Measurements from ENCODE around the gene LRRK2. TPM values are rescaled to one million over a fixed set of nuclear protein-coding genes. Genes with fewer than 3 reads are reported as not detected.
"Not testable (repeated sequence)": the region's sequence is repeated elsewhere in the genome, so short reads cannot be mapped to it uniquely, and the experiment has no call there.

The LRRK2 gene
- total RNA-seq, 1 donor from 2014 or later: not detected

GRCh38 chr12:40312982-40313576, 88.3 kb downstream of the LRRK2 start:
- intact Hi-C loops (cut with micrococcal nuclease): loop anchor here (1.0 kb wide), 2 partner anchors 160 to 302 kb away; no protein-coding TSS in a partner anchor

DNA sequence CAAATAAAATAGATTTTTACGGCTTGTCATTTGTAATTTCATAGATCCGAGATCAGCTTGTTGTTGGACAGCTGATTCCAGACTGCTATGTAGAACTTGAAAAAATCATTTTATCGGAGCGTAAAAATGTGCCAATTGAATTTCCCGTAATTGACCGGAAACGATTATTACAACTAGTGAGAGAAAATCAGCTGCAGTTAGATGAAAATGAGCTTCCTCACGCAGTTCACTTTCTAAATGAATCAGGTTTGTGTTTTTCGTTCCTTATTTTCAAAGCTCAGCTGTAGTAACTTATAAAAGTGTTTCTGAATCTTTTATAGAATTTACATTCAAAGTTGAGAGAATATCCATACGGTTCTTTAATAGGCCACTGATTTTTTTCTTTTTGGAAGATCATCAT, 89.1 kb downstream of the LRRK2 start:
- intact Hi-C loops (cut with micrococcal nuclease): loop anchor here (1.0 kb wide), 2 partner anchors 161 to 303 kb away; no protein-coding TSS in a partner anchor

- intact Hi-C loops (cut with micrococcal nuclease): no loop called here
These were observed 90.1 kb downstream of the LRRK2 start for GRCh38 chr12:40314927-40315326.

DNA sequence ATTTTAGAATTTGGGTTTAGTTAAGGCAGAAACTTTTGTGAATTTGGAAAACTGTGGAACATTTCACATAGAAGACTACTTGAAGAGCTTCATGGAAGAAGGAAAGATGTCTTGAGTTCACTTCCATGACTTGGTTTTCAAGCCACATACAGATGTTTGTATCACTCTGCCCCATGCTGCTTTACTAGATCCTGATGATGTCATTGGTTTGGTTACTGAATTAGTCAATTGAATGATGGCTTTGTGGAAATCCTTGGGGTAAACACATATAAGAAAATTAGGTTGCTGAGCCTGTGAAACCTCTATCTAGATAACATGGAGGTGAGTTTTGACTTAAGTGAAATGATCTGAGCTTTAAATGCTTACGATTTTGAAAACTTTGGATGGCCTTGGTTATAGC, 90.6 kb downstream of the LRRK2 start:
- intact Hi-C loops (cut with micrococcal nuclease): no loop called here

GRCh38 chr12:40324261-40324660, 99.5 kb downstream of the LRRK2 start:
- intact Hi-C loops (cut with micrococcal nuclease): no loop called here

GRCh38 chr12:40325349-40325960, 100.7 kb downstream of the LRRK2 start:
- intact Hi-C loops (cut with micrococcal nuclease): no loop called here

GRCh38 chr12:40327535-40327934, 102.7 kb downstream of the LRRK2 start:
- intact Hi-C loops (cut with micrococcal nuclease): no loop called here

GRCh38 chr12:40330180-40330579, 105.4 kb downstream of the LRRK2 start:
- intact Hi-C loops (cut with micrococcal nuclease): no loop called here

- intact Hi-C loops (cut with micrococcal nuclease): no loop called here
These were observed 107.1 kb downstream of the LRRK2 start for GRCh38 chr12:40331886-40332285.

- intact Hi-C loops (cut with micrococcal nuclease): no loop called here
These were observed 111.2 kb downstream of the LRRK2 start for GRCh38 chr12:40335991-40336390.

DNA sequence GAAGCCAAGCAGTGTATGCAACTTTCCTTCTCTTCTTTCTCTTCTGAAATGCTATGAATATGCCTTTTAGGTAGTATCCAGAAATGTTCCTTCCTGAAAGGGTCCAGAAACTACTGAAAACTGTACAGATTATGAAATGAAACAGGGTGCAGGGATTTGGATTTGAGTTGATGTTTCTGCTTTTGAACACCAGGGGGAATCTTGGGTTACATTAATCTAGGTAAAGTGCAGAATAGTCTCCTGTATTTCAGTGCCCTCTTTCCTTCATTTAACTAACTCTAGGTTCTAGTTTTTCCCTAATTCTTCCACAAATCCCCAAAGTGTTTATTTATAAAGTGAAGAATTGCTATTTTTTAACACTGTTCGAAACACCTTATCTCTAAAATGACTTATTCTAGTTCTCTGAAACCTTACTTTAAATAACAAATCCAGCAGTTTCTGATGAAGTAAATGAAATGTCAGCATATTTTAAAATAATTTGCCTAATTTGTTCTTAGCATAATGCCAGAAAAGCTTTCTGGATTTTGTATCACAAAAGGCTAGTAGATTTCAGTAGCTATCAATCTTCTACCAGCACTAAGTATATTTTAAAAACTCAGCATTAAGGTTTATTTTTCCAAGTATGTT, 111.9 kb downstream of the LRRK2 start:
- intact Hi-C loops (cut with micrococcal nuclease): no loop called here

DNA sequence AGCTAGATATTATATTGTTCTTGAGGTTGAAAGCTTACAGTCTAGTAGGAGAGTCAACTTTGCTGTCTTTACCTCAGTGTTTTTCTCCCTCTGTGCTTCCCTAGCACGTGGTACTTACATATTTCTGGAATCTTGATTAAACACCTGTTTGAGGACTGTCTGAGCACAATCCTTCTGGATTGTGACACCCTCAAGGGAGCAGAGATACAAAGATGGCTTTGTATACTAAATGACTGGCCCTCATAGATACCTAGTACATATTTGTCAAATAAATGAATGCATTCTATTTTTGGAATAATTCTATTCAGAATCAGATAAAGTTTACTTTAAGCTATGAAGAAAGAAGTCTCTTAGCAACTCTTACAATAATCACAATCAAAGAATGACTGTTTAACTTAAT, 113.3 kb downstream of the LRRK2 start:
- intact Hi-C loops (cut with micrococcal nuclease): no loop called here

GRCh38 chr12:40338621-40339020, 113.8 kb downstream of the LRRK2 start:
- intact Hi-C loops (cut with micrococcal nuclease): no loop called here

DNA sequence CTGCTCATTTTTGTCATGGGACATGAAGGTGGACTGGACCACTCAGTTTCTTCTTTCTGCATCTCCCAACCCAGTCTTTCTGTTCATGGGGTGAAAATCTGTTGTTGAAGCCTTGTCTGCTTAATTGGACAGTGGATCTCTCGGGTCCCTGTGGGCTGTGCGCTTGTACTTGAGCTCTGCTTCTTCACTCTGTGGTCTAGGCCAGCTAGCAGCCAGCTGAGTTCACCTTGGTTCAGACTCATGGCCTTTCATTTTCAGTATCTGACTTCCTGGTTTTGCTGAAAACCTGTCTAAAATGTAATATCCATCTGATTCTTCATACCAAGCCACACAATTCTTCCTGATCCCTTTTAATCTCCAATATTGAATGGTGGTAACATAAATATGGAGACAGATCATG, 117.2 kb downstream of the LRRK2 start:
- intact Hi-C loops (cut with micrococcal nuclease): no loop called here

GRCh38 chr12:40343124-40343523, 118.3 kb downstream of the LRRK2 start:
- intact Hi-C loops (cut with micrococcal nuclease): no loop called here

DNA sequence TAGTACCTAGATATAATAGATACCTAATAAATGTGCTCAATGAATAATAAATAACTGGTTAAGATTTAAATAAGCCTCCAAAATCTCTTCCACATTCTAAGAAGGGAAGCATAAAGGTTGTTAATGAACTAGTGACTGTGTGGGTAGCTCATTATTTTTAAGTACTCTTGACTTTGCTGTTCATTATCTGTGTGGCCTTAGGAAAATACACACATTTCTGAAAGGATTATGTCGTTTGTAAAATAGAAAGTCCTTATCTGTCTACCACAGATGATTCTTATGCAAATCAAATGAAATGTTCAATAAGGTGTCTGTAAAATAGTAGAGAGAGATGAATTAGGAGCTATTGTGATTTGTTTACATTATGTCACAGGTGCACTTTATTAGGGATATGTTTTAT, 119.5 kb downstream of the LRRK2 start:
- intact Hi-C loops (cut with micrococcal nuclease): no loop called here

DNA sequence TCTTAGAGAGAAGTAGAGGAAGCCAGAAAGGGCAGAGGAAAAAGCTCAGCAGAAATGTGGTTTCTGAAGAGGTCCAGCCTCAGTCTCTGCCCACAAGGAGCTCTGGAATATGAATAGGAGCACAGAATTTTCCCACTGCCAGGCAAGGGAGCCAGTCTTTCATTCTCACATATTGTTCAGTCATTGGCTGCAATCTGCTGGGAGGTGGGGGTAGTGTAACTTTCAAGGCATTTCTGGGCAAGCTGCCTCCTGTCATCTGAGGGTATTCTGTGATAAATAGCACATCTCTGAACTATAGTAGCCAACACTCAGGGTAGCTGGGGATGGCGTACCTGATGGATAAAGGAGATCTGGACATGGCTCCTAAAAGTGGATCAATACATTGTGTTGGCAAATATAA, 127.2 kb downstream of the LRRK2 start:
- intact Hi-C loops (cut with micrococcal nuclease): no loop called here

GRCh38 chr12:40375076-40375475, 150.3 kb downstream of the LRRK2 start:
- intact Hi-C loops (cut with micrococcal nuclease): loop anchor here (1.0 kb wide), 1 partner anchor 222 kb away; no protein-coding TSS in a partner anchor

DNA sequence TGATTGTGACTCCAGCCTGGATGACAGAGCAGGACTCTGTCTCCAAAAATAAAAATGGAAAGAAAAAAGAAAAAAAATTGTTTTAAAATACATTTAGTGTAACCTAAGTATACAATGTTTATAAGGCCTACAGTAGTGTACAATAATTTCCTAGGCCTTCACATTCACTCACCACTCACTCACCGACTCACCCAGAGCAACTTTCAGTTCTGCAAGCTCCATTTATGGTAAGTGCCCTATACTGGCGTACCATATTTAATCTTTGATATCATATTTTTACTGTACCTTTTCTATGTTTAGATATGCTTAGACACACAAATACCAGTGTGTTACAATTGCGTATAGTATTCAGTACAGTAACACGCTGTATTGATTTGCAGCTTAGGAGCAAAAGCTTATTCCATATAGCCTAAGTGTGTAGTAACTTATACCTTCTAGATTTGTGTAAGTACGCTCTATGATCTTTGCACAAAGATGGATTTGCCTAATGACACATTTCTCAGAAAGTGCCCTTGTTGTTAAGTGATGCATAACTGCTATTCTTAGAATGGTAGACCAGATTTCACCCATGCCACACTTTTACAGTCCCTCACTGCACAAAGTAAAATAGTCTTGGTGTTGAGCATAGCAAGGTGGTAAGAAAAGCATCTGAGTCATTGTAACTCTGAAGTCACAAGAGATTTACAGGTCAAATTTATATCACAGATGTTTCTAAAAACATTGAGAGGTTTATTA, 151.9 kb downstream of the LRRK2 start:
- intact Hi-C loops (cut with micrococcal nuclease): no loop called here

- intact Hi-C loops (cut with micrococcal nuclease): no loop called here
These were observed 153.9 kb downstream of the LRRK2 start for GRCh38 chr12:40378691-40379090.

DNA sequence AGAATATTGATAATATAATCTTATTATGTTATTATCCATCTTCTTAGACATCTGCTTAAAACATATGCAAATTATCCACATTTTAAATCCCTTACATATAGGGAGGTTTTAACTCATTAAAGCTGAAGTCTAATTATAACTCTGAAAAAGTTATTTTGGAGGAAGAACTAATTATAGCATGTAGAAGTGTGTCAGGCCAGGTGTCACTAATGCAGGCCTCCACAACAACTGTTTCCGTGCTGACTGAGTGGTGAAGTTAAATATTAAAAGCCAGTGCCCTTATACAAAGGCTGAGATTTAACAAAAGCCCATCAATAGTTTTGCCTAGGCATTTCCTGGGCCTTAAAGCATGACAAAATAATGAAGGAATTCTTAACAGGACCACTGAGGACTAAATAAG, 157.4 kb downstream of the LRRK2 start:
- intact Hi-C loops (cut with micrococcal nuclease): no loop called here

- intact Hi-C loops (cut with micrococcal nuclease): not testable (repeated sequence)
These were observed 162.5 kb downstream of the LRRK2 start for GRCh38 chr12:40387279-40387678.
